ENCODE data around the gene TFPI2.

Gene TFPI2

GRCh38 chr7:93838966-93839365 lies 51.6 kb downstream of the TFPI2 start:
- no peak for DNase-seq (ENCODE audit: extremely low read depth, low read depth)
- no peak overlapping the region for H3K4me3 ChIP-seq (replicated peaks; ENCODE audit: low read depth, low read length)
- TF ChIP-seq CTCF (IDR thresholded peaks at IDR 0.05; ENCODE audit: low read depth, low read length, missing control alignments), result no peak

GRCh38 chr7:93837245-93837644 lies 53.3 kb downstream of the TFPI2 start:
- no peak for TF ChIP-seq CTCF (IDR thresholded peaks at IDR 0.05; ENCODE audit: low read depth, low read length, missing control alignments)
- no peak for DNase-seq (ENCODE audit: extremely low read depth, low read depth)
- H3K4me3 ChIP-seq (replicated peaks; ENCODE audit: low read depth, low read length), result no peak overlapping the region

- H3K4me3 ChIP-seq (replicated peaks; ENCODE audit: low read depth, low read length), result no peak overlapping the region
- TF ChIP-seq CTCF (IDR thresholded peaks at IDR 0.05; ENCODE audit: low read depth, low read length, missing control alignments), result no peak
- DNase-seq (ENCODE audit: extremely low read depth, low read depth), result no peak
Observed at GRCh38 chr7:93836116-93836515, 54.4 kb downstream of the TFPI2 start.

- TF ChIP-seq CTCF (IDR thresholded peaks at IDR 0.05; ENCODE audit: low read depth, low read length, missing control alignments), result no peak
- DNase-seq (ENCODE audit: extremely low read depth, low read depth), result no peak
- no peak overlapping the region for H3K4me3 ChIP-seq (replicated peaks; ENCODE audit: low read depth, low read length)
Observed at GRCh38 chr7:93835702-93836101, 54.9 kb downstream of the TFPI2 start.
